SK-N-SH treated with all-trans-retinoic acid at 6 μM for 48 hours (cell line): ENCODE data around the gene CDKL5.

Experiments used
- CREB5 ChIP-seq: fragments of 250-450 bp; sonication (Bioruptor Pico); IDR thresholded peaks from 2 replicates; pipeline ENCODE4 v1.5.1; 2020; ENCODE audit warnings: low read depth, mild to moderate bottlenecking, moderate library complexity
- CSRNP3 ChIP-seq: fragments of 250-450 bp; sonication (Bioruptor Pico); IDR thresholded peaks from 2 replicates; pipeline ENCODE4 v1.5.1; 2021; ENCODE audit warnings: mild to moderate bottlenecking, moderate library complexity
- ESRRG ChIP-seq: fragments of 250-450 bp; sonication (Bioruptor Pico); IDR thresholded peaks from 2 replicates; pipeline ENCODE4 v1.6.1; 2021; ENCODE audit warnings: mild to moderate bottlenecking
- ISL1 ChIP-seq: fragments of 250-450 bp; sonication (Bioruptor Pico); IDR thresholded peaks from 2 replicates; pipeline ENCODE4 v2.1.2; 2022; ENCODE audit warnings: mild to moderate bottlenecking, moderate library complexity
- OSR1 ChIP-seq: fragments of 250-450 bp; sonication (Bioruptor Pico); IDR thresholded peaks from 2 replicates; pipeline ENCODE4 v1.8.0; 2022; ENCODE audit warnings: moderate library complexity, mild to moderate bottlenecking, inconsistent platforms
- PATZ1 ChIP-seq: fragments of 250-450 bp; sonication (Bioruptor Pico); IDR thresholded peaks from 2 replicates; pipeline ENCODE4 v1.8.0; 2020; ENCODE audit warnings: mild to moderate bottlenecking, moderate library complexity, borderline replicate concordance
- TCF4 ChIP-seq: fragments of 250-450 bp; sonication (Bioruptor Pico); IDR thresholded peaks from 2 replicates; pipeline ENCODE4 v1.8.0; 2021; ENCODE audit warnings: mild to moderate bottlenecking, moderate library complexity, borderline replicate concordance
- ZC3H10 ChIP-seq: fragments of 250-450 bp; sonication (Bioruptor Pico); IDR thresholded peaks from 2 replicates; pipeline ENCODE4 v1.5.1; 2021; ENCODE audit warnings: mild to moderate bottlenecking, moderate library complexity
- ZNF565 ChIP-seq: fragments of 450-650 bp; formaldehyde crosslinking; conservative IDR thresholded peaks from 2 replicates; pipeline ENCODE4 v1.5.0; 2020; ENCODE audit warnings: low read depth, mild to moderate bottlenecking, moderate library complexity
- ZNF70 ChIP-seq: fragments of 450-650 bp; formaldehyde crosslinking; IDR thresholded peaks from 2 replicates; pipeline ENCODE4 v1.5.0; 2020; ENCODE audit warnings: mild to moderate bottlenecking, moderate library complexity
- ZNF8 ChIP-seq: fragments of 450-650 bp; formaldehyde crosslinking; IDR thresholded peaks from 2 replicates; pipeline ENCODE4 v1.5.0; 2020; ENCODE audit warnings: mild to moderate bottlenecking, moderate library complexity

- no peak for TF ChIP-seq ZNF8 (CRISPR knock-in tag)
- no peak for TF ChIP-seq TCF4 (CRISPR knock-in tag)
- no peak for TF ChIP-seq CREB5
- TF ChIP-seq CSRNP3 (CRISPR knock-in tag), result no peak
- no peak for TF ChIP-seq ZNF565 (CRISPR knock-in tag)
- no peak for TF ChIP-seq ZC3H10
- no peak for TF ChIP-seq ESRRG (CRISPR knock-in tag)
- TF ChIP-seq ISL1 (CRISPR knock-in tag), result no peak
- TF ChIP-seq OSR1, result no peak
- TF ChIP-seq ZNF70 (CRISPR knock-in tag), result no peak
- no peak for TF ChIP-seq PATZ1 (CRISPR knock-in tag)
Measured at GRCh38 chrX:18542905-18543304, 117.5 kb downstream of the CDKL5 start.
